AG04449 (cell line): ENCODE data around the gene METRNL.
A peak's percentile ranks its signal among the peaks of the same experiment; 100 is the strongest.

Experiments
- CTCF ChIA-PET: fragments of 350-600 bp; formaldehyde crosslinking; extraction: SDS; loops from one replicate; lab custom pipeline; 2021; ENCODE audit warnings: antibody characterized with exemption; lab: Yijun Ruan, JAX
- POLR2A ChIA-PET: fragments of 400-600, 350-600 bp; formaldehyde crosslinking; extraction: SDS; loops from one replicate; lab custom pipeline; 2020; ENCODE audit warnings: antibody characterized with exemption, inconsistent platforms; lab: Yijun Ruan, JAX
- DNase-seq: peaks from one replicate; pipeline ENCODE4 v3.0.0-alpha.2; 2010; ENCODE audit warnings: low read depth, low spot score
- H3K4me3 ChIP-seq: 2 replicates; pipeline ENCODE4 v1.5.1; 2011; ENCODE audit warnings: low read depth, mild to moderate bottlenecking, control low read depth, low read length
- TF ChIP-seq, protein P1 (sequence below): IDR thresholded peaks from one replicate; pipeline ENCODE4 v1.5.1; 2011; ENCODE audit warnings: mild to moderate bottlenecking, moderate library complexity, low read length, control low read depth, inconsistent platforms; ENCODE audit not compliant: insufficient read depth; ENCODE audit errors: missing control alignments

The METRNL gene

DNA sequence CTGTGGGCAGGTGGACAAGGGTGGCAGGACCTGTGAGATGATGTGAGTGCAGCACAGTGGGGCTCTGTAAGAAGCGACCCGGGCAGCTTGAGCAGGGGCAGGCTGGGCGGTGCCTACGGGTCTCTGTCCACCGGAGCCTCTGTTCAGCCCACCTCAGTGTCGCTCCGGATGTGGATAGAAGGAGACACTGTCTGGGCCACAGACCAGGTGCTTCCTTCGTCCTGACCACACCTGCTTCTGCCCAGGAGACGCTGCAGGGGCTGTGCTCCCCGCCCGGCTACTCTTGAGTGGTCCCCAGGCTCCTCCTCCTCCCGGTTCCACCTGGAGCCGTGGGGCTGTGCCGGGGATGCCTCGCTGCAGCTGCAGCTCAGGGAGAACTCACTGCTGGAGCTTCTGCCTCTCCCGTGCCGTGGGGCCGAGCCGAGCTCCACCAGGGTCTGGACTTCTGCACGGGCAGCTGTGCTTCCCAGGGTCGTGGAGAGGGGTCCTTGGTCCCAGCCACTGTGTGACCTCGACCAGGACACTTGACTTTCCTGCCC lies 21.5 kb downstream of the METRNL start:
- H3K4me3 ChIP-seq, result no peak overlapping the region
- TF ChIP-seq, protein P1, sequence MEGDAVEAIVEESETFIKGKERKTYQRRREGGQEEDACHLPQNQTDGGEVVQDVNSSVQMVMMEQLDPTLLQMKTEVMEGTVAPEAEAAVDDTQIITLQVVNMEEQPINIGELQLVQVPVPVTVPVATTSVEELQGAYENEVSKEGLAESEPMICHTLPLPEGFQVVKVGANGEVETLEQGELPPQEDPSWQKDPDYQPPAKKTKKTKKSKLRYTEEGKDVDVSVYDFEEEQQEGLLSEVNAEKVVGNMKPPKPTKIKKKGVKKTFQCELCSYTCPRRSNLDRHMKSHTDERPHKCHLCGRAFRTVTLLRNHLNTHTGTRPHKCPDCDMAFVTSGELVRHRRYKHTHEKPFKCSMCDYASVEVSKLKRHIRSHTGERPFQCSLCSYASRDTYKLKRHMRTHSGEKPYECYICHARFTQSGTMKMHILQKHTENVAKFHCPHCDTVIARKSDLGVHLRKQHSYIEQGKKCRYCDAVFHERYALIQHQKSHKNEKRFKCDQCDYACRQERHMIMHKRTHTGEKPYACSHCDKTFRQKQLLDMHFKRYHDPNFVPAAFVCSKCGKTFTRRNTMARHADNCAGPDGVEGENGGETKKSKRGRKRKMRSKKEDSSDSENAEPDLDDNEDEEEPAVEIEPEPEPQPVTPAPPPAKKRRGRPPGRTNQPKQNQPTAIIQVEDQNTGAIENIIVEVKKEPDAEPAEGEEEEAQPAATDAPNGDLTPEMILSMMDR, result no peak
- DNase-seq, result no peak
- ChIA-PET CTCF (interaction anchor here (0.9 kb wide), 1 partner anchor 138 kb away, joined by 3 read pairs; no protein-coding TSS in a partner anchor), POLR2A (no interaction called here)

DNA sequence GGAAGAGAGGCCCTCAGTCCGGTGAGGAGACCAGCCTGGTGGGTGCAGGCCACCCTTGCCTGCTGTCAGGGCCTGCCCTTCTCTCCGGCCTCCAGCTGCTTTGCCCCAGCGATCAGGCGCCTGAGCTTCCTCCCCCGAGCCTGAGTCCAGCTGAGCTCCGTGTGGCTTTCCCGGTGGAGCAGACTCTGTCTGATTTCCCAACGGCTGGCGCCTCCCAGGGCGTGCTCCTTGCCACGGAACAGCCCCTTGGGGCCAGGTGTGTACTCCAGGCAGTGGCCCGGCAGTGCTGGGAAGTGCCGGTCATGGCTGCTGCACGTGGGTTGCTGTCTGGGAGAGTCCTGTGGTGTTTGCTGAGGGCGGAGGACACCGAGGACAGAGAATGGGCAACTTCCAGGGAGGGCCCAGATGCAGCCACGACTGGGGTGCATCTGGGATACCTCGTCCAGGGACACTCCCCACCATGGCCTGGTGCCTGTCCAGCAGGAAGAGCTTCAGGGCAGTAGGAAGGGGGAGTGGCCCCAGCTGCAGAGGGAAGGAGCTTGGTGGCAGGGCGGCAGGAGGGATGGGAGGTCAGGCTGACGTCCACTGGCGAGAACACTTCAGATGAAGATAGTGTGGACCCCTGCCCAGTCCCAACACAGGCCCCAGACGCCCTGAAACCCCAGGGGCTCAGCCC lies 22.5 kb downstream of the METRNL start:
- H3K4me3 ChIP-seq, result no peak overlapping the region
- CTCF ChIA-PET, result no interaction called here
- no peak for DNase-seq
- POLR2A ChIA-PET, result no interaction called here
- TF ChIP-seq, protein P1, result no peak

DNA sequence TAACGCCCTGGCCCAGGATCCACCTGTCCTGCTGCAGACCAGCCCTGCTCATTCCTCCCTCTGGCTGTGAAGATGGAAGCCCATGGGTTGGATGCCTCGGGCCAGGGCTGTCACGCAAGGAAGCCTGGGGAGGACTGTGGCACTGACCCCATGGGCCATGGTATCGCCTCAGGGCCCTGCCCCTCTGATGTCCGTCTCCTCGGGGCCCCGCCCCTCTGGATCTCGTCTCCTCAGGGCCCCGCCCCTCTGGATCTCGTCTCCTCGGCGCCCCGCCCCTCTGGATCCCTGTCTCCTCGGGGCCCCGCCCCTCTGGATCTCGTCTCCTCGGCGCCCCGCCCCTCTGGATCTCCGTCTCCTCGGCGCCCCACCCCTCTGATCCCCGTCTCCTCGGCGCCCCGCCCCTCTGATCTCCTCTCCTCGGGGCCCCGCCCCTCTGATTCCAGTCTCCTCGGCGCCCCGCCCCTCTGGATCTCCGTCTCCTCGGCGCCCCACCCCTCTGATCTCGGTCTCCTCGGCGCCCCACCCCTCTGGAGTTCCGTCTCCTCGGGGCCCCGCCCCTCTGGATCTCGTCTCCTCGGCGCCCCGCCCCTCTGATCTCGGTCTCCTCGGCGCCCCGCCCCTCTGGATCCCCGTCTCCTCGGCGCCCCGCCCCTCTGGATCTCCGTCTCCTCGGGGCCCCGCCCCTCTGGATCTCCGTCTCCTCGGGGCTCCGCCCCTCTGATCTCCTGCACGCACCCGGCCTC lies 24.0 kb downstream of the METRNL start:
- TF ChIP-seq, protein P1, result no peak
- ChIA-PET CTCF (no interaction called here), POLR2A (interaction anchor here (0.6 kb wide), 1 partner anchor 482 kb away, joined by 3 read pairs; no protein-coding TSS in a partner anchor)
- H3K4me3 ChIP-seq, result peak overlapping the region; percentile 2; the same call in 1 of the 2 replicates
- no peak for DNase-seq

DNA sequence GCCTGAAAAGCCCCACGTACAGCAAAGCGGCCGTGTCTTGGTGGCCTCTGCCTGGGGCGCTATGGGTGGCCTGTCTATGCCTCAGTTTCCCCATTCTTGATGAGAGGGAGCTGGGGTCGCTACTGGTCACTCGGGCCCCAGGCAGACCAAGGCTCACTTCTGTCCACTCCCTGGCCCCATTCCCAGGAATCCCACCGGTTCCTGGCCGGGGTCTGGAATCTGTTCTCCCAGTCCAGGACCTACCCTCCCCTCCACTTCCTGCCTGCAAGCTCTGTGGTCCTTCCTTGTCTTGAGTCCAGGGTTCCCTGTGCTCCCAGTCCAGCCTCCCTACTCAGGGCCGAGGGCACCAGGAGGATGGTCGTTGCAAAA lies 24.5 kb downstream of the METRNL start:
- no peak overlapping the region for H3K4me3 ChIP-seq
- POLR2A ChIA-PET, result interaction anchor here (0.6 kb wide), 1 partner anchor 483 kb away, joined by 3 read pairs; no protein-coding TSS in a partner anchor
- TF ChIP-seq, protein P1, result no peak
- no peak for DNase-seq
- CTCF ChIA-PET, result interaction anchor here (1.1 to 1.6 kb wide), 2 partner anchors 10 to 100 kb away, joined by 3 to 4 read pairs; no protein-coding TSS in a partner anchor

DNA sequence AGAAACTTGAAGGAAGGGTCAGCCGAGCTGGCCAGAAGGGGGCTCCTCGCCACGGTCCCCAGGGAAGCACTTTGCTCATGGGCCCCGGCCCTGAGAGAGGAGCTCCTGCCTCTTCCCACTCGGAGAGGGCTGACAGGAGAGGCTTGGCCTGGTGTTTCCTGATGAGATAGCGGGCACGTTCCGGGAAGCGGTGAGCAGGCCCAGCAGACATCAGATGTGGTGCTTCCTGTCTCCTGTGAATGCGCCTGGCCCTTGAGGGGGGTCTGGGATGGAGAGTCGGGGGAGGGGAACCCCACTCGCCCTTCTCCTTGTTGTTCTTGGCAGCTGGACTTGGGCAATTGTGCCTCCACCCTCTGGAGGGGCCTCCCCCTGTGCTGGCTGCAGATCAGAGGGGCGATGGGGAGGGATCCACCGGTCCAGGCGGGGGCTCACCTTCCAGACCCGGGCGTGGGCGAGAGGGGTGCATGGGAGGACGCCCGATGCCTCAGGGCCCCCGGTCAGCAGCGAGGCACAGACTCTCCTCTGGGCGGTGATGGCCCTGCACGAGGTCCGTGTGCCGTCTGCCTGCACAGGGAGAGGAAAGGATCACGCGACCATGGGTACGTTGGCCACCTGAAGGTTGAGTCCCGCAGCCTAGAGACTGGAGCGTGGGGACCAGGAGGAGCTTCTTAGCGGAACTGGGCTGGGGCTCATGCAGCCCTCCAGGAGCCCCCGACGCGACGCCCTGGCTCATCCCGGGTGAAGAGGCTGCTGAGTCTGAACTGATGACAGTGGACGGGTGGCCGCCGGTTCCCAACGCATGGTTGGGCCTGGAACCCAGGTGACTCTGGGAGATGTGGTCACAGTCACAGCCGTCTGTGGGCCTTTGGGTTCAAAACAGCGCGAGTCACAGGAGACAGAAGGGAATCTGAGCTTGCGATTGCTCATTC lies 25.4 kb downstream of the METRNL start:
- no peak overlapping the region for H3K4me3 ChIP-seq
- TF ChIP-seq, protein P1, result no peak
- CTCF ChIA-PET, result interaction anchor here (1.1 to 1.6 kb wide), 3 partner anchors 10 to 99 kb away, joined by 3 to 4 read pairs (median 3); no protein-coding TSS in a partner anchor
- no peak for DNase-seq
- POLR2A ChIA-PET, result no interaction called here
